GM12874 (cell line): ENCODE measurements around the gene IFNGR2.

Source experiments
- CTCF ChIP-seq: IDR thresholded peaks from 2 replicates; pipeline ENCODE4 v1.5.1; 2011; ENCODE audit warnings: low read depth, mild to moderate bottlenecking, control low read depth, low read length, moderate library complexity; ENCODE audit not compliant: insufficient read depth

The IFNGR2 gene

GRCh38 chr21:33391656-33392055 lies 11.6 kb upstream of the IFNGR2 start:
- no peak for TF ChIP-seq CTCF

GRCh38 chr21:33392284-33392985 lies 10.8 kb upstream of the IFNGR2 start:
- no peak for TF ChIP-seq CTCF

- no peak for TF ChIP-seq CTCF
Measured at GRCh38 chr21:33393348-33393747, 9.9 kb upstream of the IFNGR2 start.

GRCh38 chr21:33394260-33394659 lies 9.0 kb upstream of the IFNGR2 start:
- no peak for TF ChIP-seq CTCF

GRCh38 chr21:33395891-33396331 lies 7.3 kb upstream of the IFNGR2 start:
- no peak for TF ChIP-seq CTCF

- TF ChIP-seq CTCF: no peak
Measured at GRCh38 chr21:33396436-33396835, 6.8 kb upstream of the IFNGR2 start.

- no peak for TF ChIP-seq CTCF
Measured at GRCh38 chr21:33396951-33397350, 6.3 kb upstream of the IFNGR2 start.
